ENCODE data around the gene ALDH2.

- TF ChIP-seq POLR2A (IDR thresholded peaks at IDR 0.05; ENCODE audit: low read depth, low read length): no peak
- no peak for TF ChIP-seq POLR2AphosphoS5 (IDR thresholded peaks at IDR 0.05; ENCODE audit: low read depth, low read length)
- no peak for TF ChIP-seq TAF1 (IDR thresholded peaks at IDR 0.05; ENCODE audit: low read depth, low read length)
- no peak for TF ChIP-seq POU2F2 (IDR thresholded peaks at IDR 0.05; ENCODE audit: low read depth, low read length)
- TF ChIP-seq PAX5 (IDR thresholded peaks at IDR 0.05; ENCODE audit: insufficient read depth, low read length, severe bottlenecking): no peak
- no peak for TF ChIP-seq SPI1 (IDR thresholded peaks at IDR 0.05; ENCODE audit: low read depth, low read length)
Measured at GRCh38 chr12:111816065-111816615, 49.4 kb downstream of the ALDH2 start.

Data from GM12891 (cell line).